GM10266 (cell line): ENCODE data around the gene ADAMTS15.

Experiments used
- DNase-seq: peaks from one replicate; pipeline ENCODE4 v3.0.0; 2012; ENCODE audit errors: extremely low spot score
- TF ChIP-seq, protein P1 (sequence below): IDR thresholded peaks from 2 replicates; pipeline ENCODE4 v1.5.1; 2012; ENCODE audit warnings: mild to moderate bottlenecking, low read depth; ENCODE audit not compliant: control insufficient read depth, insufficient read depth; ENCODE audit errors: missing control alignments

ADAMTS15 gene

DNA sequence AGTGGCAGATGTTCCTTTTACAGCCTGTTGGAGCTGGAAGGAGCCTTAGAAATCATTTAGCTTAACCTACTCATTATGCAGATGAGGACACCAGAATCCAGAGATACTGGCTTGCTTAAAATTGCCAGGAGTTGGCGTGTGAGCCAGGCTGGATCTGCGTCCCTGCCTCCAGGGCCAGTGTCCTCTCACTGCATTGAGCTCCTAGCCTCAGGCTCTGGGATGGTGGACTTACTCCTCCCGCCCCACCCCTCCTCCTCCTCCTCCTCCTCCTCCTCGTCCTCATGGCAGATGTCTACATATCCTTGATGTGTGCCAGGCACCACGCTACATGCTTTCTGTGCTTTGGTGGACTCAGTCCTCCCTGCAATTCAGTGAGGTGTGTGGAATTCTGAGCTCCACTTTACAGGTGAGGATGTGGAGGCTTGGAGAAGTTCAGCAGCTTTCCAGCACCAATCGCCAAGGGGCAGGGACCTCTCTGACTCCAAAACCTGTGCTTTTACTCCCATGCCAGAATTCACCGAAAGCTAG, 24.1 kb downstream of the ADAMTS15 start:
- no peak for DNase-seq
- TF ChIP-seq, protein P1, sequence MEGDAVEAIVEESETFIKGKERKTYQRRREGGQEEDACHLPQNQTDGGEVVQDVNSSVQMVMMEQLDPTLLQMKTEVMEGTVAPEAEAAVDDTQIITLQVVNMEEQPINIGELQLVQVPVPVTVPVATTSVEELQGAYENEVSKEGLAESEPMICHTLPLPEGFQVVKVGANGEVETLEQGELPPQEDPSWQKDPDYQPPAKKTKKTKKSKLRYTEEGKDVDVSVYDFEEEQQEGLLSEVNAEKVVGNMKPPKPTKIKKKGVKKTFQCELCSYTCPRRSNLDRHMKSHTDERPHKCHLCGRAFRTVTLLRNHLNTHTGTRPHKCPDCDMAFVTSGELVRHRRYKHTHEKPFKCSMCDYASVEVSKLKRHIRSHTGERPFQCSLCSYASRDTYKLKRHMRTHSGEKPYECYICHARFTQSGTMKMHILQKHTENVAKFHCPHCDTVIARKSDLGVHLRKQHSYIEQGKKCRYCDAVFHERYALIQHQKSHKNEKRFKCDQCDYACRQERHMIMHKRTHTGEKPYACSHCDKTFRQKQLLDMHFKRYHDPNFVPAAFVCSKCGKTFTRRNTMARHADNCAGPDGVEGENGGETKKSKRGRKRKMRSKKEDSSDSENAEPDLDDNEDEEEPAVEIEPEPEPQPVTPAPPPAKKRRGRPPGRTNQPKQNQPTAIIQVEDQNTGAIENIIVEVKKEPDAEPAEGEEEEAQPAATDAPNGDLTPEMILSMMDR = no peak

GRCh38 chr11:130473056-130473794, 24.8 kb downstream of the ADAMTS15 start:
- TF ChIP-seq, protein P1 = no peak
- DNase-seq = no peak

- TF ChIP-seq, protein P1 = no peak
- DNase-seq = no peak
These were observed 25.4 kb downstream of the ADAMTS15 start for GRCh38 chr11:130473795-130474377.

- no peak for DNase-seq
- TF ChIP-seq, protein P1 = no peak
These were observed 26.4 kb downstream of the ADAMTS15 start for GRCh38 chr11:130474637-130475400.

DNA sequence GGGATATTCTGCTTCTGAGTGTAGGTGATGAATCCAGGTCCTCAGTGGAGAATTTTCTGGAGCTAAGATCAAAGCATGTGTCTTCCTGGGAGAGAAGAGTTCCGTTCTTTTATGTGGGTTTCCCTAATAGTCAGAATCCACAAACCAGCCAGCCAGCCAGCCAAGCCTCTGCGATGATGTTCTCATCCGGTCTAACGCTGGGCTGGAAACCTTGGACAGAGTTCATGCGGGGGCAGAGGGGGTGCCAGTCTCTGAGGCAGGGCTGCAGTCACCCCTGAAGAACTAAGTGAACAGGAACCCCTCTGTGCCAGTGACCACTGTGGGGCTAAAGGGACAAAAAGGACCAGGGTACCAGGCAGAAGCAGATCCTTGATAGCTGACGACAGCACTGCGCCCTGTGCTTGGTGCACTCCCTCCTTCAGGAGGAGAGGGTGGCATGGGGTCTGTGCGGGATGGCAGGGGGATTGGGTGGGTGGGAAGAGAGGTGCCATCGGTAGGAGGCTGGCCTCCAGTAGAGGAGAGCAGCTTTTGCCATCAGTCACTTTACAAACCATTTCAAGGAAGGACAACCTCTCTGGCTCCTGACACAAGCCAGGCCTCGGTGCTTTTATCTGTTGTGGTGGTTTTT, 27.1 kb downstream of the ADAMTS15 start:
- TF ChIP-seq, protein P1 = no peak

GRCh38 chr11:130476200-130476921, 27.9 kb downstream of the ADAMTS15 start:
- TF ChIP-seq, protein P1 = no peak
- DNase-seq = no peak

More for the DNA sequence above, 27.1 kb downstream of the ADAMTS15 start:
- no peak for DNase-seq
